ENCODE data around the gene TERF2IP.

TERF2IP gene

DNA sequence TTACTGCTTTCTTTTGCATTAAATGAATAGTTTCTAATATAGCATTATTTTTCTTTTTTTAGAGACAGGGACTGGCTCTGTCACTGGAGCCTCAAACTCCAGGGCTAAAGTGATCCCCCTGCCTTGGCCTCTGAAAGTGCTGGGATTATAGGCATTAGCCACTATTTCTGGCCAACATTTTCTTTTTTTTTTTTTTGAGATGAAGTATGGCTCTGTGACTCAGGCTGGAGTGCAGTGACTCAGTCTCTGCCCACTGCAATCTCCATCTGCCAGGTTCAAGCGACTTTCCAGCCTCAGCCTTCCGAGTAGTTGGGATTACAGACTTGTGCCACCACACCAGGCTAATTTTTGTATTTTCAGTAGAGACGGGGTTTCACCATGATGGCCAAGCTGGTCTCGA, 55.7 kb downstream of the TERF2IP start:
- no peaks in the 10 kb centered on the region for H3K27me3 ChIP-seq (ENCODE audit: control insufficient read depth in 5 of 5, insufficient read depth in 4 of 5, low read length in 5 of 5)
- H3K9me3 ChIP-seq (ENCODE audit: control insufficient read depth in 5 of 5, low read length in 5 of 5), result no peaks in the 10 kb centered on the region
- no peaks in the 10 kb centered on the region for H3K36me3 ChIP-seq (ENCODE audit: control insufficient read depth in 5 of 5, insufficient read depth in 5 of 5, low read length in 5 of 5)
- H3K9ac ChIP-seq (ENCODE audit: low read length in 5 of 5), result no peak overlapping the region
- no peak overlapping the region for H3K4me3 ChIP-seq (ENCODE audit: low read depth in 1 of 5, low read length in 5 of 5)
- H3K4me1 ChIP-seq (ENCODE audit: control insufficient read depth in 5 of 5, insufficient read depth in 5 of 5, low read length in 5 of 5), result no peaks in the 10 kb centered on the region
- no peak overlapping the region for H3K27ac ChIP-seq (ENCODE audit: low read depth, low read length)
